NB4 (cell line): ENCODE measurements around the gene IFNB1.

ENCODE experiments used
- DNase-seq: peaks from one replicate; pipeline ENCODE4 v3.0.0; 2010; ENCODE audit warnings: low read depth
- H3K4me3 ChIP-seq: one replicate; pipeline ENCODE4 v1.5.1; 2011; ENCODE audit warnings: mild to moderate bottlenecking, low read depth, low read length, moderate library complexity
- CTCF ChIP-seq: IDR thresholded peaks from one replicate; pipeline ENCODE4 v1.5.1; 2012; ENCODE audit warnings: low read depth, low read length
- MAX ChIP-seq: IDR thresholded peaks from 2 replicates; pipeline ENCODE4 v1.6.1; 2011; ENCODE audit warnings: low read depth, low read length
- MYC ChIP-seq: IDR thresholded peaks from 2 replicates; pipeline ENCODE4 v1.6.1; 2011; ENCODE audit warnings: low read depth, low read length
- POLR2A ChIP-seq: IDR thresholded peaks from 2 replicates; pipeline ENCODE4 v1.6.1; 2011; ENCODE audit warnings: mild to moderate bottlenecking; ENCODE audit not compliant: insufficient read length; ENCODE audit errors: extremely low read depth

The IFNB1 gene

GRCh38 chr9:21096172-21096900 lies 18.6 kb upstream of the IFNB1 start:
- H3K4me3 ChIP-seq = peak overlapping the region; percentile 49
- DNase-seq = peak; percentile 81
- TF ChIP-seq MYC = peak; percentile 85
- no peak for TF ChIP-seq POLR2A
- TF ChIP-seq CTCF = no peak
- TF ChIP-seq MAX = peak; percentile 94

- H3K4me3 ChIP-seq = no peak overlapping the region
- no peak for TF ChIP-seq POLR2A
- no peak for DNase-seq
Measured at GRCh38 chr9:21095561-21095960, 17.8 kb upstream of the IFNB1 start.

GRCh38 chr9:21086538-21086937 lies 8.8 kb upstream of the IFNB1 start:
- TF ChIP-seq CTCF (no peak), MAX (no peak), MYC (no peak), POLR2A (no peak)
- no peak for DNase-seq
- no peak overlapping the region for H3K4me3 ChIP-seq

GRCh38 chr9:21085005-21085404 lies 7.3 kb upstream of the IFNB1 start:
- no peak for TF ChIP-seq POLR2A
- no peak for TF ChIP-seq MAX
- no peak for TF ChIP-seq CTCF
- no peak for TF ChIP-seq MYC
- no peak for DNase-seq

GRCh38 chr9:21084242-21084850 lies 6.6 kb upstream of the IFNB1 start:
- TF ChIP-seq CTCF (no peak), MAX (no peak), MYC (no peak), POLR2A (no peak)
- DNase-seq = no peak
- H3K4me3 ChIP-seq = no peak overlapping the region

More at GRCh38 chr9:21085005-21085404, 7.3 kb upstream of the IFNB1 start:
- H3K4me3 ChIP-seq = no peak overlapping the region

- peak; percentile 71 for DNase-seq
- H3K4me3 ChIP-seq = no peak overlapping the region
- no peak for TF ChIP-seq CTCF
- no peak for TF ChIP-seq POLR2A
- TF ChIP-seq MAX = no peak
- TF ChIP-seq MYC = no peak
Measured at GRCh38 chr9:21082671-21083070, 4.9 kb upstream of the IFNB1 start.
